Activated naive CD8-positive, alpha-beta T cell treated with anti-CD3 and anti-CD28 coated beads, Interleukin-2, amount 50 U/mL, for 16 hours (primary cell): ENCODE results near the gene TOGARAM2.

Experiments used
- DNase-seq: peaks from one replicate; pipeline ENCODE4 v3.0.0-alpha.2; 2020; ENCODE audit warnings: low read depth, low spot score

The TOGARAM2 gene

GRCh38 chr2:29053223-29053622, 72.1 kb downstream of the TOGARAM2 start:
- DNase-seq = no peak

- no peak for DNase-seq
Observed at GRCh38 chr2:29053670-29054400, 72.7 kb downstream of the TOGARAM2 start.

- DNase-seq = no peak
Observed at GRCh38 chr2:29054430-29054829, 73.3 kb downstream of the TOGARAM2 start.

DNA sequence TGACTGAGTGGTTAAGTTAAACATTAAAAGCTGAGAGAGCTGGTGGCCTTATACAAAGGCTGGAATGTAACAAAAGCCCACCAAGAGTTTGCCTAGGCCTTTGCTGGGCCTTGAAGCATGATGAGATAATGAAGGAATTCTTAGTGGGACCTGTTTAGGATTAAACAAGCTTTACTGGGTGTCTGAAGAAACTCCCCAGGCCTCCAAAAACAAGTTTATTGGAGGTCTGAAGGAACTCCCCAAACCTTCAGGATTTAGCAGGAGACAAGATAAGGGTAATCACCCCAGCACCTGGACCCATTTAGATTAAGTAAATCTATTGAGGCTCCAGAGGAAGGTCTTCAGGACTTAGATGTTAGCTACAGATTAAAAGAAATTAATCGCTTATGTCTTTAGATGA, 74.5 kb downstream of the TOGARAM2 start:
- no peak for DNase-seq

DNA sequence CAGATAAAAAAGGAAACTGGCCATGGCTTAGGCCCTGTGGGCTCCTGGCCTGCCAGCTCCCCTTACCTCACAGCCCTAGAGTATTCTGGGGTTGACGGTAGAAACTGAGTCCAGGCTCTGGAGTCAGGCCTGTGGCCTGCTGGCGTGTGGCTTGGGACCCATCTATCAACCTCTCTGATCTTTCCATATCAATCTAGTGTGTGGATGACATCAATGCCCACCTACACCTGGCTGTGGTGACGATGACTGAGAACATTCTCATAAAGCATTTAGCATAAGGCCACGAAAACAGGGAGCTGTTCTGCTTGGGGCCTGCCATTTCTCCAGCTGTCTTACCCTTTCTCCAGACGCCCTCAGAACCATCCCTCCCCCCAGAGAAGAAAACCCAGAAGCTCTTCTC, 75.4 kb downstream of the TOGARAM2 start:
- no peak for DNase-seq

- DNase-seq = no peak
Observed at GRCh38 chr2:29057006-29057405, 75.9 kb downstream of the TOGARAM2 start.

GRCh38 chr2:29059624-29060023, 78.5 kb downstream of the TOGARAM2 start:
- no peak for DNase-seq

DNA sequence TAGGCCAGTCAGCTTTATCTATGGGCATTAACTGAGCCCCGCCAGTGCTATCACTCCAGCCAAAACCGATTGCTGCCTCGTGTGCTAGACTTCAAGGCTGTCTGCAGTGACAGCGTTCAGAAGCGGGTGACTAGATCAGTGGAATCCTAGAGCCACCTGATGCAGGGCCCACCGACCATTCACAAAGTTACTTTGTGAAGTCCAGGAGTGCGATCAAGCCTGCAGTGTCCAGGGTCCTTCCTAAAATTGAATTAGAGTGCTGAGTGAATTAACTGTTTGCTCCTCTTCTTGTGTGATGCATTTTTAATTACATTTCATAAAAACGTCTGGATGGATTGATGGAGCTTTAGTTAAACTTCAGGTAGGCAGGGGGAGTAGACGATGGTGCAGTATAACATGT, 79.3 kb downstream of the TOGARAM2 start:
- no peak for DNase-seq

DNA sequence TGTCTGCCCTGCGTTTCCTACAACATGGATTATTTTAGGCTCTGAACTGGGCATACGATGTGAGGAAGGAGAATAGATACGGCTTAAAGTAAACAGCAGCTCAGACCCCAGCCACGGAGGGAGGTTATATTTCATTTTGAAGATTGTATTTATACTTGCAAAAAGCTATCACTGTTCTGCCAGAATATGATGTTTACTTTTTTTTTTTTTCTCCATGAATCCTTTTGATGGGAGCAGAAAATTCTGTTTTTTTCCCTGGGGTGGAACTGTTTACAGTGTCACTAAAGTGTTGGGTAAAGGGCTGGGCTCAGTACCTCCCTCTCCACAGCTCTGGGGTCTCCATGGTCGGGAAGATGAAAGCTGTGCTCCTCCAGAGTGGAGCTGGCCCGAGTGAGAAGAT, 80.1 kb downstream of the TOGARAM2 start:
- no peak for DNase-seq

DNA sequence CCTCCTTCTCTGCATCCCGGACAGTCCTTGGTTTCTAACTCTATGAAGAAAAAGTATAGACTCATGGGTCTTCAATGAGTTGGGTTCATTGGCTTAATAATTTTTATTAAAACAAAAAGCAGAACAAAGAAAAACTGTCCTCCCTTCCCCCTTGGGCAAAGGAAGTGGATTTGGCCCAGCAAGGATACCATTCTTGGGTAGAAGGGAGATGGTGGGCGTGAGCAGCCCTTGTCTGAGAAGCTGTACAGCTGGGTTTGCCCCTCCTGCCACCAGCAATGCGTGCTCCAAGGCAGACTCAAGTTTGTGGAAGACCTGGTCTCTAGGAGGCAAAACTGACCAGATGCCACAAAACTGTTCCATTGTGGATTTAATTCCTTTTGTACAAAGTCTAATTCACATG, 80.5 kb downstream of the TOGARAM2 start:
- DNase-seq = no peak

DNA sequence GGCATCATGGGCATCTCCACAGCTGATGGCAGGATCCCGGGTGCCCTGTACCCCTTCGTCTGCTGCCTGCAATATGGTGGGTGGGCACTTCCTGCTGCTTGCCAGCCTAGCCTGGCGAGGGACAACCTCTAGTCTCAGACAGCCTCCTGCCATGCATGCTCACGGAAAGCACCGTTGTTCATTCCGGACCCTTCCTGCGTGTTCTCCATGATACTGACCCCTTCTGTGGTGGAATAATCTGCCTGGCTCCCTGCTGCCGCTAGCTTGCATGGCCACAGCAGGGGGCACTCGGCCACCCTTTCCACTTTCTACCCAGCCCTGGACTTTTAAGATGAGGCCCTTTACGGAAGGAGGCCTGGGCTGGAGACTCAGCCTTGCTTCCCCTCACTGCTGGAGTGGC, 81.3 kb downstream of the TOGARAM2 start:
- no peak for DNase-seq

- DNase-seq = no peak
Observed at GRCh38 chr2:29063056-29063455, 82.0 kb downstream of the TOGARAM2 start.

DNA sequence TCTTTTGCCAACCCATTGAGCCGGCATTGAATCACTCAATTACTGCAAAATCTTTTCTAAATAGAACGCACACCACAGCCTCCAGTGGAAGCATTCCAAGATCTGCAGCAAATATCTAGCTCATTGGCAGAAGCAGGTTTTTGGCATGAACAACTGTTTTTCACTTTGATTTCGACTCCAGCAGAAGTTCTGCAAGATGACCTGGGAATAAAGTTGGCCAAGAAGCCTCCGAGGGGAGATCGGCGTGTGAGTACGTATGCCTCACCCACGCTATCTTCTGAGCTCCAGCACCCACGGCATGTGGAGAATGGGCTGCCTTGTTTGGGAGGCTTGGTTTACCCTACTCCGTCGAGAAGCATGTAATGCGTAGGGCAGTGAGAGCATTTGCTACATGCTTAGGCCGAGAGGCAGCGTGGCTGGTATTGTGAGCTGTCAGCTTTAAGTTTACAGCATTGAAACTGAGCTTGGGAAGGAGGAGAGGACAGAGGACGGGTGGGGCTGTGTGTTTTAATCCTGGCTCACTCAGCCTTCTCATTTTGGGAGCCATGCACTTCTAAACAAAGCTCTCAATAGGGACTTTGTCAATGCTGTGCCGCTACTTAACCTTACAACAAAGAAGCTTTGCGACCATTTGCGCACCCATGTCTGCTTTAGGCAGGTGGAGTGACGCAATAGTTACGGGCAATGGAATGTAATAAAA, 82.7 kb downstream of the TOGARAM2 start:
- DNase-seq = no peak

GRCh38 chr2:29064346-29064715, 83.2 kb downstream of the TOGARAM2 start:
- no peak for DNase-seq

- no peak for DNase-seq
Observed at GRCh38 chr2:29064746-29065067, 83.6 kb downstream of the TOGARAM2 start.

DNA sequence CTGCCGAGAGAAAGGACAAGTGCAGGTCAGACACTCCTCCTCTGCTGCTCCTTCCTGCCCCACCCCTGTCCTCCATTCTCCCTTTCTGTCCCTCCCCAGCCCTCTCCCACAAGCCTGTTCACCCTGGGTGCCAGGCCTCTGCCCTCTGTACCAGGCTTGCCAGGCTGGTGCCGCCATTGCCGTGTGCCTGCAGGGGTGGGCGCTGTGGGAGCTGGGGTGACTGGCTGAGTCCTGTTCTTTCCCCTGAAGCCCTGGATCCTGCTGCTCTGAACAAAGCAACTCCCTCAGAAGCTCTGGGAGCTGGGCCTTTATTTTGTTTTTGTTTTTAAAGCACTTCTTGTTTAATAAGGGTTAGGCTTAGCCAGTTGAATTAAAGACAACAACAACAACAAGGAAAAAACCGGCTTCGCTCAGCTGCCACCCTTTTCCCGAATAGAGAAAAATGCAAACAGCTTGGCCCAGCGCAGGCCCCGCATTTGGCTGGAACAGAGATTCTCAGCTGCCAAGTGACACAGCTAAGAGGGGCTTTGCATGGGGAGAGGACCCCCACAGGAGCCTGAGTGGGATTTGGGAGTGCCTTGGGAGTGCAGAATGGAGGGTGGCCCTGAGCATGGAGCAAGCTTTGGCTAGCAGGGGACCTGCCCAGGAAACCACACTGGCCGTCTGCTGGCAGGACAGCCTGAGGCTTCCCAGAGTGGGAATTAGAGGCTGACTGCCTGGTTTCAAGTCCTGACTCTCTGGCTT, 84.1 kb downstream of the TOGARAM2 start:
- no peak for DNase-seq

- no peak for DNase-seq
Observed at GRCh38 chr2:29066271-29066860, 85.3 kb downstream of the TOGARAM2 start.

DNA sequence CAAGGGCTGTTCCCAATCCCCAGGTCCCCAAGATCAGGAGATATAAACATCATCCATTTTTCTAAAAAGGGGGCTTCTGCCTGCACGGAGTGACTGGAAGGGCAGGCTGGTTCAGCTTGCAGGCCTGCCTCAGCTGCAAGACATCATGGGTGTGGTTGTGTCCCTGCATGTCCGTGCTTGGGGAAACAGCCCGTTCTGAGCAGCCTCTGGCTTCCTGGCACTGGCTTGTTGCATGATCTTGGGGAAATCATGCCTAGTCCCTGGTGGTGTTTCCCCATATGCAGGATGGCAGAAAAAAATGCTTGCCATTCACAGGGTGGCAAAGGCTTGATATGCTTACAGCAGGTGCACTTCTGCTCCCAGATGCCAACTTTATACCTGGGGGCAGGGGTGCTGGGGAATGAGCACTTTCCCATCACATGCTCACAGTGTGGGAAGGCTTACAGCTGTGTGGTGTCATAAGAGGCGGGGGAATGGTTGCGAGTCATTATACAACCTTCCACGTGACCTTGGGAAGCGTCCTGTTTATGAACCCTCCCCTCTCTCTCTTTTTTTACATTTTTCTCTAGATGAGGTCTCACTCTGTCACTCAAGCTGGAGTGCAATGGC, 86.0 kb downstream of the TOGARAM2 start:
- no peak for DNase-seq

DNA sequence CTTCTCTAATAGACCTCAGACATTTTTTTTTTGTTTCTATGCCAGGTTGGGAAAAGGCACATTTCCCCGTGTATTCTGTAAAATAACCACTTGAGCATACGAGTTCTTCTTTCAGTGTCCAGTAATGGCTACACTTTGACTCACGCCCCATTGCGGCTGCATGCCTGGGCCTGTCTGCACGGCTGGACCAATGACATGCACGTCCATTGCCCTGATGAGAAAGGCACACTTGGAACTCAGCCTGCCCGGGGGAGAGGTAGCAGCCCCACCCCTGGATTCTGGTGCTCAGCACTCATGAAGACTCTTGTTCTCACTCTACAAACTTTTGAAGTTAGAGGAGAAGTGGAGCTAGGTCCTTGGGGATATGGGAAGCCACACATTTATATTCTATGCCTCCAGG, 87.4 kb downstream of the TOGARAM2 start:
- DNase-seq = no peak

DNA sequence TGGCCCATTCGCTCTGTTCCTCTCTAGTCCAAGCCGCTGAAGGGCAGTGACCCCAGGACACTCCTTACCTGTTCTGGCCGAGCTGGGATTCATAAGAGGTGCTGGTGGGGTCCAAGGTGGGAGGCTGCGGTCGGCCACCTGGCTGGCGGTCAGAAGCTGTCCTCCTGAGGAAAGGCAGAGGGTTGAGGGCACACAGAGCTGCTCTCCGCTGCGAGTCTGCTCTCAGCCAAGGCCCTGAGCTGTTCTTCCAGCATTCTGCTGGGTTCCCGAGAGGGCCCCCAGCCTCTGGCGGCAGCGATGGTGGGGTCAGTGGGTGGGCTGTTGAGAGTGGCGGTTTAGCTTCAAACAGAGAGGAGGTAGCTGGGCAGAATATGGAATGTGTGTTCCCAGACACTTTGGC, 89.4 kb downstream of the TOGARAM2 start:
- DNase-seq = no peak

- DNase-seq = no peak
Observed at GRCh38 chr2:29071032-29071975, 90.2 kb downstream of the TOGARAM2 start.
